SK-N-SH (cell line): Measurements from ENCODE around the gene ARHGDIA. TPM values are rescaled to one million over a fixed set of nuclear protein-coding genes. Genes with fewer than 3 reads are reported as not detected.

Source experiments
- CTCF ChIA-PET: fragments of 300-600, 350-600 bp; formaldehyde crosslinking; extraction: SDS; loops from one replicate; lab custom pipeline; 2021; lab: Yijun Ruan, JAX
- POLR2A ChIA-PET: fragments of 350-600 bp; sonication (Branson Sonifier 250); formaldehyde crosslinking; extraction: SDS; loops from one replicate; lab custom pipeline; 2020; ENCODE audit warnings: antibody characterized with exemption, inconsistent platforms; lab: Yijun Ruan, JAX
- DNase-seq: peaks from one replicate; pipeline ENCODE4 v3.0.0; 2012
- H2AFZ ChIP-seq: fragments of 200-600 bp; sonication (generic); 2 replicates; pipeline ENCODE4 v1.8.1; 2016; ENCODE audit warnings: antibody characterized with exemption, mild to moderate bottlenecking, low read depth
- H3F3A ChIP-seq: fragments of 200-600 bp; sonication (generic); replicated peaks from 2 replicates; pipeline ENCODE3; 2016; ENCODE audit warnings: antibody characterized with exemption, mild to moderate bottlenecking; ENCODE audit not compliant: insufficient read depth
- H3K27ac ChIP-seq, 2 experiments: fragments of 200-500 bp in 1 of 2; fragments of 200-600 bp in 1 of 2; sonication (Bioruptor generic) in 1 of 2; sonication (generic), shearing (Covaris generic) in 1 of 2; 2 replicates each; pipeline versions ENCODE4 v1.5.1 to v1.6.1; 2014 to 2016; ENCODE audit warnings: low read depth in 2 of 2, inconsistent platforms in 1 of 2, low read length in 1 of 2, mild to moderate bottlenecking in 1 of 2, mixed read lengths in 1 of 2
- H3K27me3 ChIP-seq: fragments of 200-600 bp; sonication (generic), shearing (Covaris generic); 2 replicates; pipeline ENCODE4 v1.6.1; 2016; ENCODE audit warnings: mixed run types; ENCODE audit not compliant: insufficient read depth
- H3K36me3 ChIP-seq, 2 experiments: fragments of 200-500 bp in 1 of 2; fragments of 200-600 bp in 1 of 2; sonication (Bioruptor generic) in 1 of 2; sonication (generic) in 1 of 2; replicated peaks in 1 of 2; 2 replicates each; pipeline versions ENCODE3 to v1.5.1; 2014 to 2016; ENCODE audit warnings: low read length in 1 of 2, mild to moderate bottlenecking in 1 of 2; ENCODE audit not compliant: insufficient read depth in 2 of 2, control insufficient read depth in 1 of 2
- H3K4me1 ChIP-seq, 2 experiments: fragments of 200-500 bp in 1 of 2; fragments of 200-600 bp in 1 of 2; sonication (Bioruptor generic) in 1 of 2; sonication (generic), shearing (Covaris generic) in 1 of 2; 2 replicates each; pipeline versions ENCODE4 v1.5.1 to v1.6.1; 2014 to 2016; ENCODE audit warnings: low read depth in 1 of 2, low read length in 1 of 2, mixed run types in 1 of 2; ENCODE audit not compliant: insufficient read depth in 2 of 2, control insufficient read depth in 1 of 2
- H3K4me2 ChIP-seq: fragments of 200-600 bp; sonication (generic), shearing (Covaris generic); 2 replicates; pipeline ENCODE4 v1.6.1; 2017; ENCODE audit warnings: mixed run types
- H3K4me3 ChIP-seq, 2 experiments: fragments of 200-500 bp in 1 of 2; fragments of 200-600 bp in 1 of 2; sonication (Bioruptor generic) in 1 of 2; sonication (generic), shearing (Covaris generic) in 1 of 2; 2 replicates each; pipeline versions ENCODE4 v1.5.1 to v1.8.1; 2014 to 2016; ENCODE audit warnings: low read depth in 2 of 2, inconsistent platforms in 1 of 2, low read length in 1 of 2, mild to moderate bottlenecking in 1 of 2, mixed read lengths in 1 of 2, moderate library complexity in 1 of 2
- H3K79me2 ChIP-seq: fragments of 200-600 bp; sonication (generic); 2 replicates; pipeline ENCODE4 v1.8.1; 2017; ENCODE audit warnings: mild to moderate bottlenecking; ENCODE audit not compliant: insufficient read depth
- H3K9ac ChIP-seq: fragments of 200-600 bp; sonication (generic); 2 replicates; pipeline ENCODE4 v1.6.1; 2017; ENCODE audit warnings: mixed run types
- H3K9me2 ChIP-seq: fragments of 200-600 bp; sonication (generic); 2 replicates; pipeline ENCODE4 v1.6.1; 2017; ENCODE audit warnings: mixed run types
- H3K9me3 ChIP-seq: fragments of 200-600 bp; sonication (generic); 2 replicates; pipeline ENCODE4 v1.6.1; 2017; ENCODE audit warnings: mixed run types, mild to moderate bottlenecking, moderate library complexity
- H4K20me1 ChIP-seq: fragments of 200-600 bp; sonication (generic); 2 replicates; pipeline ENCODE4 v1.6.1; 2017; ENCODE audit warnings: mild to moderate bottlenecking, mixed run types; ENCODE audit not compliant: insufficient read depth
- ELF1 ChIP-seq: IDR thresholded peaks from 2 replicates; pipeline ENCODE4 v1.4.0; 2012
- EP300 ChIP-seq, 2 experiments: IDR thresholded peaks; 2 replicates each; pipeline versions ENCODE4 v1.4.0 to v1.6.1; 2012; ENCODE audit warnings: borderline replicate concordance in 1 of 2, low read depth in 1 of 2, low read length in 1 of 2
- EZH2phosphoT487 ChIP-seq: fragments of 200-600 bp; sonication (generic); IDR thresholded peaks from 2 replicates; pipeline ENCODE4 v1.6.1; 2017; ENCODE audit warnings: low read depth, mixed run types, mild to moderate bottlenecking, antibody characterized with exemption, moderate library complexity, borderline replicate concordance
- FOSL2 ChIP-seq: IDR thresholded peaks from 2 replicates; pipeline ENCODE4 v1.4.0; 2012; ENCODE audit warnings: low read depth, mild to moderate bottlenecking, moderate library complexity, borderline replicate concordance
- FOXJ3 ChIP-seq: sonication (generic); formaldehyde crosslinking; IDR thresholded peaks from 2 replicates; pipeline ENCODE4 v1.5.1; 2020; ENCODE audit warnings: mild to moderate bottlenecking, missing genetic modification reagents
- FOXM1 ChIP-seq: IDR thresholded peaks from 2 replicates; pipeline ENCODE4 v1.4.0; 2012; ENCODE audit warnings: low read depth, mild to moderate bottlenecking
- GABPA ChIP-seq: IDR thresholded peaks from 2 replicates; pipeline ENCODE4 v1.4.0; 2012; ENCODE audit warnings: low read depth, mild to moderate bottlenecking
- GATA2 ChIP-seq: sonication (generic); formaldehyde crosslinking; IDR thresholded peaks from 2 replicates; pipeline ENCODE4 v1.5.0; 2020; ENCODE audit warnings: mild to moderate bottlenecking, missing genetic modification reagents
- IRF3 ChIP-seq: fragments of 150-350 bp; IDR thresholded peaks from 2 replicates; pipeline ENCODE4 v1.6.1; 2016; ENCODE audit warnings: mild to moderate bottlenecking, low read depth, low read length
- JUND ChIP-seq: IDR thresholded peaks from 2 replicates; pipeline ENCODE4 v1.4.0; 2012
- MEF2A ChIP-seq: IDR thresholded peaks from 2 replicates; pipeline ENCODE4 v1.4.0; 2012; ENCODE audit warnings: low read depth, borderline replicate concordance
- NRF1 ChIP-seq: IDR thresholded peaks from 2 replicates; pipeline ENCODE4 v1.6.1; 2012; ENCODE audit warnings: low read depth, mild to moderate bottlenecking, low read length
- PBX3 ChIP-seq: IDR thresholded peaks from 2 replicates; pipeline ENCODE4; 2012
- POLR2AphosphoS5 ChIP-seq: IDR thresholded peaks from 2 replicates; pipeline ENCODE4 v1.6.1; 2012; ENCODE audit warnings: low read depth, low read length
- RAD21 ChIP-seq: IDR thresholded peaks from 2 replicates; pipeline ENCODE4 v1.6.1; 2012; ENCODE audit warnings: mild to moderate bottlenecking, low read length
- REST ChIP-seq: IDR thresholded peaks from 2 replicates; pipeline ENCODE4 v1.6.1; 2012; ENCODE audit warnings: mild to moderate bottlenecking, low read depth, low read length, moderate library complexity
- RFX5 ChIP-seq: IDR thresholded peaks from 2 replicates; pipeline ENCODE4 v1.6.1; 2012; ENCODE audit warnings: mild to moderate bottlenecking, improper control_type of control experiment, low read length
- RXRA ChIP-seq: IDR thresholded peaks from 2 replicates; pipeline ENCODE4 v1.4.0; 2012; ENCODE audit warnings: low read depth, mild to moderate bottlenecking, borderline replicate concordance
- SIN3A ChIP-seq: IDR thresholded peaks from 2 replicates; pipeline ENCODE4 v1.6.1; 2012; ENCODE audit warnings: low read depth, mild to moderate bottlenecking, low read length, moderate library complexity, borderline replicate concordance
- TAF1 ChIP-seq: IDR thresholded peaks from 2 replicates; pipeline ENCODE4 v1.6.1; 2012; ENCODE audit warnings: low read depth, mild to moderate bottlenecking, low read length, moderate library complexity, borderline replicate concordance
- TCF12 ChIP-seq: IDR thresholded peaks from 2 replicates; pipeline ENCODE4 v1.4.0; 2012
- TEAD4 ChIP-seq: IDR thresholded peaks from 2 replicates; pipeline ENCODE4 v1.4.0; 2012; ENCODE audit warnings: mild to moderate bottlenecking, borderline replicate concordance; ENCODE audit not compliant: insufficient read depth
- USF2 ChIP-seq: fragments of 150-350 bp; IDR thresholded peaks from 2 replicates; pipeline ENCODE4 v1.6.1; 2017; ENCODE audit warnings: antibody characterized with exemption, low read length, low read depth, borderline replicate concordance
- YY1 ChIP-seq: IDR thresholded peaks from 2 replicates; pipeline ENCODE4 v1.4.0; 2012; ENCODE audit warnings: low read depth, mild to moderate bottlenecking
- ZBTB33 ChIP-seq: IDR thresholded peaks from 2 replicates; pipeline ENCODE4 v1.4.0; 2012; ENCODE audit warnings: low read depth, borderline replicate concordance
- WGBS: methylation state at CpG from one replicate; pipeline ENCODE4 v1.1.6; 2017; ENCODE audit warnings: low lambda C conversion rate; 5-methylcytosine and 5-hydroxymethylcytosine counted together
- polyA plus RNA-seq, 3 experiments: library from polyadenylated mRNA; depleted of rRNA; stranded (reverse); fragments of >200 nt; gene quantifications; 2 replicates each; pipeline ENCODE4 v1.2.3, GENCODE V29; 2012

Gene ARHGDIA
- polyA plus RNA-seq, 1 of the 3 experiments (the other 2 are of a cell fraction) = 385 TPM

- Histone ChIP-seq H2AFZ (no peak within 1 kb of the TSS), H3K36me3 (peaks cover 20 to 75% of the 10 kb centered on the region in 2 experiments), H3K4me1 (peaks cover 7 to 21% of the 10 kb centered on the region in 2 experiments; a peak in 3 of 4 replicates), H3K4me3 (peak within 1 kb of the TSS; percentile 89 to 100), H3K9ac (peak within 1 kb of the TSS; percentile 68), H3K9me3 (no peaks in the 10 kb centered on the region), H3K27me3 (no peaks in the 10 kb centered on the region), H3K9me2 (no peaks in the 10 kb centered on the region), H4K20me1 (peaks cover 68% of the 10 kb centered on the region), H3K4me2 (peak within 1 kb of the TSS; percentile 76), H3K27ac (peak within 1 kb of the TSS; percentile 4 to 71; a peak in 3 of 4 replicates), H3K79me2 (peaks cover 72% of the 10 kb centered on the region), H3F3A (peaks cover 28% of the 10 kb centered on the region)
- ChIA-PET CTCF (interaction anchor here (0.7 to 3.4 kb wide), 8 partner anchors 10 to 58 kb away, joined by 3 to 22 read pairs (median 4); partner anchors contain the start of genes MAFG, NOTUM and NPB), POLR2A (interaction anchor here (0.7 to 1.3 kb wide), 4 partner anchors 9 to 51 kb away, joined by 3 to 5 read pairs (median 4); partner anchors contain the start of genes MAFG and PYCR1)
- WGBS = 1% methylated on average over 39 of the region's 94 CpGs
- peak; percentile 100 for DNase-seq
- TF ChIP-seq FOXJ3 (CRISPR knock-in tag) (no peak), FOSL2 (no peak), PBX3 (peak; percentile 49; the same call in 1 of the 2 replicates), RXRA (no peak), FOXM1 (no peak), IRF3 (no peak), MEF2A (no peak), USF2 (no peak), RFX5 (no peak), TCF12 (no peak), GATA2 (CRISPR knock-in tag) (no peak), SIN3A (peak; percentile 69; the same call in 1 of the 2 replicates), EP300 (IDR thresholded peaks at IDR 0.05; ENCODE audit: borderline replicate concordance in 1 of 2, low read depth in 1 of 2, low read length in 1 of 2) (no peak), TAF1 (peak; percentile 81), GABPA (peak; percentile 78), EZH2phosphoT487 (no peak), YY1 (peak; percentile 75), POLR2AphosphoS5 (peak; percentile 87), JUND (no peak), TEAD4 (no peak), RAD21 (no peak), ELF1 (peak; percentile 93), NRF1 (peak; percentile 81), REST (no peak), ZBTB33 (no peak)
Observed at GRCh38 chr17:81917565-81918332, 46.6 kb upstream of the ARHGDIA start, which contains the start of gene SIRT7. SIRT7 (minus strand) TSS chr17:81918176; CDS start chr17:81918131, 45 bp downstream.
